ENCODE results near the gene FECH.

Gene FECH

GRCh38 chr18:57518533-57518932, 68.0 kb downstream of the FECH start:
- Histone ChIP-seq H3K4me3 (ENCODE audit: low read depth in 1 of 2, low read length in 2 of 2) (no peak overlapping the region), H3K4me2 (ENCODE audit: insufficient read depth, low read length) (no peak overlapping the region), H3K27me3 (ENCODE audit: insufficient read depth, low read length, poor library complexity) (no peaks in the 10 kb centered on the region), H2AFZ (ENCODE audit: low read depth, low read length) (no peak overlapping the region), H3K79me2 (ENCODE audit: insufficient read depth, low read length) (no peaks in the 10 kb centered on the region), H3K4me1 (ENCODE audit: insufficient read depth, low read length) (no peaks in the 10 kb centered on the region), H3K9ac (ENCODE audit: low read depth, low read length) (no peak overlapping the region), H4K20me1 (ENCODE audit: insufficient read depth, low read length) (no peaks in the 10 kb centered on the region), H3K36me3 (ENCODE audit: insufficient read depth, low read length) (no peaks in the 10 kb centered on the region), H3K27ac (ENCODE audit: low read length) (no peak overlapping the region), H3K9me3 (ENCODE audit: insufficient read depth, low read length, severe bottlenecking) (no peaks in the 10 kb centered on the region)
- TF ChIP-seq EZH2 (IDR thresholded peaks at IDR 0.05; ENCODE audit: borderline replicate concordance, low read depth, low read length, severe bottlenecking), result no peak
- ATAC-seq (ENCODE audit: insufficient read depth, low read depth) (no peak), DNase-seq (no peak)

- no peaks in the 10 kb centered on the region for H3K9me3 ChIP-seq (ENCODE audit: insufficient read depth, low read length, severe bottlenecking)
Measured at GRCh38 chr18:57516056-57516455, 70.4 kb downstream of the FECH start.

GRCh38 chr18:57505231-57505630, 81.3 kb downstream of the FECH start:
- H3K9ac ChIP-seq (ENCODE audit: low read depth, low read length), result no peak overlapping the region
- ATAC-seq (ENCODE audit: insufficient read depth, low read depth) (no peak), DNase-seq (no peak)
- H3K27me3 ChIP-seq (ENCODE audit: insufficient read depth, low read length, poor library complexity), result peaks cover 4% of the 10 kb centered on the region
- H3K9me3 ChIP-seq (ENCODE audit: insufficient read depth, low read length, severe bottlenecking), result no peaks in the 10 kb centered on the region
- no peak overlapping the region for H3K4me2 ChIP-seq (ENCODE audit: insufficient read depth, low read length)
- no peaks in the 10 kb centered on the region for H3K79me2 ChIP-seq (ENCODE audit: insufficient read depth, low read length)
- H3K4me1 ChIP-seq (ENCODE audit: insufficient read depth, low read length), result no peaks in the 10 kb centered on the region
- H3K4me3 ChIP-seq (ENCODE audit: low read depth in 1 of 2, low read length in 2 of 2), result no peak overlapping the region
- H3K36me3 ChIP-seq (ENCODE audit: insufficient read depth, low read length), result no peaks in the 10 kb centered on the region
- no peak for TF ChIP-seq EZH2 (IDR thresholded peaks at IDR 0.05; ENCODE audit: borderline replicate concordance, low read depth, low read length, severe bottlenecking)
- TF ChIP-seq CTCF (IDR thresholded peaks at IDR 0.05; ENCODE audit: borderline replicate concordance, extremely low read depth, low read length, poor library complexity, severe bottlenecking), result no peak
- no peak overlapping the region for H3K27ac ChIP-seq (ENCODE audit: low read length)
- H4K20me1 ChIP-seq (ENCODE audit: insufficient read depth, low read length), result no peaks in the 10 kb centered on the region
- H2AFZ ChIP-seq (ENCODE audit: low read depth, low read length), result no peak overlapping the region

More at GRCh38 chr18:57516056-57516455, 70.4 kb downstream of the FECH start:
- TF ChIP-seq CTCF (IDR thresholded peaks at IDR 0.05; ENCODE audit: borderline replicate concordance, extremely low read depth, low read length, poor library complexity, severe bottlenecking) (no peak), EZH2 (IDR thresholded peaks at IDR 0.05; ENCODE audit: borderline replicate concordance, low read depth, low read length, severe bottlenecking) (no peak)
- Histone ChIP-seq H3K27ac (ENCODE audit: low read length) (no peak overlapping the region), H4K20me1 (ENCODE audit: insufficient read depth, low read length) (no peaks in the 10 kb centered on the region), H2AFZ (ENCODE audit: low read depth, low read length) (no peak overlapping the region), H3K36me3 (ENCODE audit: insufficient read depth, low read length) (no peaks in the 10 kb centered on the region), H3K4me3 (ENCODE audit: low read depth in 1 of 2, low read length in 2 of 2) (no peak overlapping the region), H3K9ac (ENCODE audit: low read depth, low read length) (no peak overlapping the region), H3K4me2 (ENCODE audit: insufficient read depth, low read length) (no peak overlapping the region), H3K27me3 (ENCODE audit: insufficient read depth, low read length, poor library complexity) (no peaks in the 10 kb centered on the region), H3K79me2 (ENCODE audit: insufficient read depth, low read length) (no peaks in the 10 kb centered on the region), H3K4me1 (ENCODE audit: insufficient read depth, low read length) (no peaks in the 10 kb centered on the region)
- ATAC-seq (ENCODE audit: insufficient read depth, low read depth) (no peak), DNase-seq (no peak)

GRCh38 chr18:57502624-57503023, 83.9 kb downstream of the FECH start:
- Histone ChIP-seq H2AFZ (ENCODE audit: low read depth, low read length) (no peak overlapping the region), H3K27me3 (ENCODE audit: insufficient read depth, low read length, poor library complexity) (peaks cover 4% of the 10 kb centered on the region), H4K20me1 (ENCODE audit: insufficient read depth, low read length) (no peaks in the 10 kb centered on the region), H3K79me2 (ENCODE audit: insufficient read depth, low read length) (no peaks in the 10 kb centered on the region), H3K27ac (ENCODE audit: low read length) (no peak overlapping the region), H3K9ac (ENCODE audit: low read depth, low read length) (no peak overlapping the region), H3K9me3 (ENCODE audit: insufficient read depth, low read length, severe bottlenecking) (no peaks in the 10 kb centered on the region), H3K4me1 (ENCODE audit: insufficient read depth, low read length) (no peaks in the 10 kb centered on the region), H3K4me2 (ENCODE audit: insufficient read depth, low read length) (no peak overlapping the region), H3K4me3 (ENCODE audit: low read depth in 1 of 2, low read length in 2 of 2) (no peak overlapping the region), H3K36me3 (ENCODE audit: insufficient read depth, low read length) (no peaks in the 10 kb centered on the region)
- no peak for ATAC-seq (ENCODE audit: insufficient read depth, low read depth)
- TF ChIP-seq CTCF (IDR thresholded peaks at IDR 0.05; ENCODE audit: borderline replicate concordance, extremely low read depth, low read length, poor library complexity, severe bottlenecking) (no peak), EZH2 (IDR thresholded peaks at IDR 0.05; ENCODE audit: borderline replicate concordance, low read depth, low read length, severe bottlenecking) (no peak)
- DNase-seq, result no peak

Measured in DND-41 (cell line).